Tibial nerve (tissue), 3 donors: ENCODE measurements around the gene AHSG.

ENCODE experiments used
- CTCF ChIP-seq, 5 experiments: fragments of 200-600 bp in 3 of 5; fragments of 450-650 bp in 2 of 5; sonication (generic) in 3 of 5; IDR thresholded peaks; one replicate each; pipeline ENCODE4 v1.5.1; 2016 to 2019; ENCODE audit warnings: antibody characterized with exemption in 5 of 5, mild to moderate bottlenecking in 3 of 5, moderate library complexity in 2 of 5
- POLR2A ChIP-seq, 2 donors: fragments of 450-650 bp; IDR thresholded peaks; one replicate each; pipeline ENCODE4 v1.6.1; 2017; ENCODE audit warnings: antibody characterized with exemption in 2 of 2, mild to moderate bottlenecking in 2 of 2, moderate library complexity in 2 of 2

- TF ChIP-seq CTCF (IDR thresholded peaks at IDR 0.05) = peak; percentile 80 to 96 (median 93)
- TF ChIP-seq POLR2A (IDR thresholded peaks at IDR 0.05) = no peak
Observed at GRCh38 chr3:186614597-186615483, 2.0 kb downstream of the AHSG start.
